Measurements from ENCODE around the gene IRF2BPL. TPM values are rescaled to one million over a fixed set of nuclear protein-coding genes. Genes with fewer than 3 reads are reported as not detected.

IRF2BPL gene
- polyA plus RNA-seq, 1 experiment = 17.6 TPM

DNA sequence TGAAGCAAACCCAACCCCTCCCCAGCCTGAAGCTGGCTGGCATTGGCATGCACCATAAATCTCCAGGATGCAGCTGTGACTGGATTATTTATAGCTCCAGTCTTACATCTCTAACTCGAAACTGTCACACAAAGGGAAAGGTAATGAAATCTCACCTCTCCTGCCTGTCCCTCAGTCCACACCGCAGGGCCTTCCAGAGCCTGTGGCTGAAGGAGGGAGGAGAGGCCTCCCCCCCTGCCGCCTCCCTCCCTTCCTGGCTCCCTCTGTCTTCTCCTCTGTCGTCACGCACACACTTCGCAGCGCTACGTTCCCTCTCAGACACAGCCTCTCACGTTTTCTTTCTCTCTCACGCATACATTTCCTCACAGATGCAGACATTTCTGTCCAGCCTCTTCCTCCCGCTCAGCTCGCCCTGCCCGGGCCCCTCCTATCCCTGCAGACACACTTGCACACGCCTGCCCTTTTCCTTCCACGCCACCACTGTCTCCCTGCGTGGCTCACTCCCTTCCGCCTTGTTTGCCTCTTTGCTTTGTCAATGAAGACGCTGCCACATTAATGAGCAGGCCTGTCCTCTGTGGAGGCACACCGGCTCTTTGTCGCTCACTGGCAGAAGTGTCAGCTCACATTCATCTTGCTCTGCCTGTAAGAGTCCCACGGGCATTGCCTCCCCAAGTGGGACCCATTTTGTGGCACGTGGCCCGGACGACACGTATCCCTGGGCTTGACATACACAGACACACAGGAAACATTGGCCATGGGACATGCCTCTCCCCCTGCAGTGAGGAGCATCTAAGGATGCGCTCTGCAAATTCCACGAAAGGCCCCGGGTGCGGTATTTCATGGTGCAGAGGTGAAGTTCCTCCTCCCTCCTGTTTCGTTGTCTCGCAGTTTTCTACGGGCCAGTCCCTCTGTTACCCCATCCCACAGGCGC, 27.9 kb downstream of the IRF2BPL start:
- POLR2A ChIA-PET = no interaction called here
- TF ChIP-seq, protein P1, sequence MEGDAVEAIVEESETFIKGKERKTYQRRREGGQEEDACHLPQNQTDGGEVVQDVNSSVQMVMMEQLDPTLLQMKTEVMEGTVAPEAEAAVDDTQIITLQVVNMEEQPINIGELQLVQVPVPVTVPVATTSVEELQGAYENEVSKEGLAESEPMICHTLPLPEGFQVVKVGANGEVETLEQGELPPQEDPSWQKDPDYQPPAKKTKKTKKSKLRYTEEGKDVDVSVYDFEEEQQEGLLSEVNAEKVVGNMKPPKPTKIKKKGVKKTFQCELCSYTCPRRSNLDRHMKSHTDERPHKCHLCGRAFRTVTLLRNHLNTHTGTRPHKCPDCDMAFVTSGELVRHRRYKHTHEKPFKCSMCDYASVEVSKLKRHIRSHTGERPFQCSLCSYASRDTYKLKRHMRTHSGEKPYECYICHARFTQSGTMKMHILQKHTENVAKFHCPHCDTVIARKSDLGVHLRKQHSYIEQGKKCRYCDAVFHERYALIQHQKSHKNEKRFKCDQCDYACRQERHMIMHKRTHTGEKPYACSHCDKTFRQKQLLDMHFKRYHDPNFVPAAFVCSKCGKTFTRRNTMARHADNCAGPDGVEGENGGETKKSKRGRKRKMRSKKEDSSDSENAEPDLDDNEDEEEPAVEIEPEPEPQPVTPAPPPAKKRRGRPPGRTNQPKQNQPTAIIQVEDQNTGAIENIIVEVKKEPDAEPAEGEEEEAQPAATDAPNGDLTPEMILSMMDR (IDR thresholded peaks at IDR 0.05; ENCODE audit: insufficient read depth, low read depth, low read length) = no peak
- DNase-seq (ENCODE audit: low read depth) = no peak
- CTCF ChIA-PET = interaction anchor here (0.6 to 0.7 kb wide), 3 partner anchors 53 to 124 kb away, joined by 3 to 4 read pairs (median 3); no protein-coding TSS in a partner anchor
- no peak overlapping the region for H3K4me3 ChIP-seq (ENCODE audit: low read depth, low read length)
- no peaks in the 10 kb centered on the region for H3K27me3 ChIP-seq (ENCODE audit: control insufficient read depth, insufficient read depth, low read length)
- no peaks in the 10 kb centered on the region for H3K36me3 ChIP-seq (ENCODE audit: control insufficient read depth, insufficient read depth, low read length)

DNA sequence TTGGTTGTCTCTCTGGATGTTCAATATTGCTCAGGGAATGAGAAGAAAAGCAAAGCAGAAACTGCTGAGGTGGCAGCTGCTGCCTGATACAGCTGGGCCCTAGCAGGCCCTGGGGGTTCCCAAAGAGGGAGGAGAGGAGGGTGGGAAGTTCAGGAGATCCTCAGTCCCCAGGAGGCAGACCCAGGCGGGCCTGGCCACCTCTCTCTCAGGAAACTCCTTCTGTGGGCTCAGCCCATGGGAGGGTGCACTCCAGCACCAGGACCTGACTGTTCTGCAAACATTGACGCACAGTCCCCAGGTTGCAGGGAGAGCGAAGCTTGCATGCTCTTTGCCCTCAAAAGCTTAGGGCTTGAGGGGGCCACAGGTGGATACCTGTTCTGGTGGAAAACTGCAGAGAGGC, 29.6 kb downstream of the IRF2BPL start:
- TF ChIP-seq, protein P1 (IDR thresholded peaks at IDR 0.05; ENCODE audit: insufficient read depth, low read depth, low read length) = no peak
- Histone ChIP-seq H3K36me3 (ENCODE audit: control insufficient read depth, insufficient read depth, low read length) (no peaks in the 10 kb centered on the region), H3K4me3 (ENCODE audit: low read depth, low read length) (no peak overlapping the region), H3K27me3 (ENCODE audit: control insufficient read depth, insufficient read depth, low read length) (no peaks in the 10 kb centered on the region)
- no peak for DNase-seq (ENCODE audit: low read depth)
- ChIA-PET CTCF (interaction anchor here (0.7 to 2.2 kb wide), 4 partner anchors 15 to 82 kb away, joined by 3 to 5 read pairs (median 3); no protein-coding TSS in a partner anchor), POLR2A (no interaction called here)

DNA sequence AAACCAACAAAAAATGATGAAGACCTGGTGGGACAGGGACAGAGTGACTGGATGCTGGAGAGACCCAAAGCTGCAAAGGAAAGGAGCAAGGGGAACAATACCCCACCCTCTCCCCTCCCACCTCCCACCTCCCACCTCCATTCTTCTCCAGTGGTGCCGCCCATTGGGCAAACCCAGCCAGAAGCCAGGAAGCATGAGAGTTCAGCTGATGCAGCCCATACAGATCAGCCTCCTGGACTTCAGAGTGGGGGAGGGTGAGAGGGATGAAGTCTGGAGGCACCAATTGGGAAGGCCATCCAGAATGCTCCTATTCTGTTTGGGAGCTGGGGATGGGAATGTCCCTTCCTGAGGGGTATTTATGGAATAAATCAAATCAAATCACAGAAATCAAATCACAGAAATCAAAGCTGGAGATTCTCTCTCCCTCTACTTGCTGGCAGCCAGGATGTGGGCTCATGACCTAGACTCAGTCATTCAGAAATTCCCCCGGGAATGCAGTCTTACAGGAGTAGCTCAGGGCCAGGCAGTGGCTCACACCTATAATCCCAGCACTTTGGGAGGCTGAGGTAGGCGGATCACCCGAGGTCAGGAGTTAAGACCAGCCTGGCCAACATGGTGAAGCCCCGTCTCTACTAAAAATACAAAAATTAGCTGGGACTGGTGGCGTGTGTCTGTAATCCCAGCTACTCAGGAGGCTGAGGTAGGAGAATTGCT, 31.1 kb downstream of the IRF2BPL start:
- TF ChIP-seq, protein P1 (IDR thresholded peaks at IDR 0.05; ENCODE audit: insufficient read depth, low read depth, low read length) = no peak
- ChIA-PET CTCF (interaction anchor here (0.6 to 2.2 kb wide), 5 partner anchors 12 to 89 kb away, joined by 3 to 6 read pairs (median 4); no protein-coding TSS in a partner anchor), POLR2A (no interaction called here)
- Histone ChIP-seq H3K4me3 (ENCODE audit: low read depth, low read length) (no peak overlapping the region), H3K27me3 (ENCODE audit: control insufficient read depth, insufficient read depth, low read length) (no peaks in the 10 kb centered on the region), H3K36me3 (ENCODE audit: control insufficient read depth, insufficient read depth, low read length) (no peaks in the 10 kb centered on the region)
- no peak for DNase-seq (ENCODE audit: low read depth)

DNA sequence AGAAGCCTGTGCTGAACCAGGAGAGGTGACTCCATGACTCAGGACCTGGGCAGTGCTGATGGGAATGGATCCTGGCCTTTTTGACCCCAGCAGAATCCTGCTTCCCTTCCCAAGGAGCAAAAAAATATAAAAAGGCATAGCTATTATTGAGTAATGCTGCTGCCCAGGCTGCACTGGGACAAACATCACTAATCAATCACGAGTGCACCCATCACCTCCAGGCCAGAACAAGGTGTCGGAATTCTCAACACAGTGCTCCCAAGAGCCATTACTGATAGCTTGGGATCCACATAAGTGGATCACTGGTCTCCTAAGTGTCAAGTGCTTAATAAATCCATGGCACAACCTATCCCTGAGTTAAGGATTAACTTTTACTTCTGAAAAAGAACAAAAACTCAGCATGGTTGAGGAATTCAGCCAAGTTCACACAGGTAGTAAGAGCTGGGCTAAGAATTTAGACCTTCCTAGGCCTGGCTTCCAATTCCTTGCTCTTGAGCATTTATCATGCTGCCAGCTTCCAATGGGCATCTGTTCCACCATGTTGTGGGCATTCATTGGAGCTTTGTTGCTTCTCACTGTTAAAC, 31.9 kb downstream of the IRF2BPL start:
- no peak for DNase-seq (ENCODE audit: low read depth)
- POLR2A ChIA-PET = no interaction called here
- CTCF ChIA-PET = interaction anchor here (0.6 to 1.4 kb wide), 5 partner anchors 12 to 90 kb away, joined by 3 to 6 read pairs (median 3); no protein-coding TSS in a partner anchor
- Histone ChIP-seq H3K27me3 (ENCODE audit: control insufficient read depth, insufficient read depth, low read length) (no peaks in the 10 kb centered on the region), H3K4me3 (ENCODE audit: low read depth, low read length) (no peak overlapping the region), H3K36me3 (ENCODE audit: control insufficient read depth, insufficient read depth, low read length) (no peaks in the 10 kb centered on the region)
- TF ChIP-seq, protein P1 (IDR thresholded peaks at IDR 0.05; ENCODE audit: insufficient read depth, low read depth, low read length) = no peak
